ENCODE results near the gene SLC37A3. TPM values are rescaled to one million over a fixed set of nuclear protein-coding genes. Genes with fewer than 3 reads are reported as not detected.
"Not testable (repeated sequence)": the region's sequence is repeated elsewhere in the genome, so short reads cannot be mapped to it uniquely, and the experiment has no call there.

Gene SLC37A3
- total RNA-seq, 1 donor from 2014 or later, result 46.5 TPM

GRCh38 chr7:140347218-140347617 lies 51.1 kb downstream of the SLC37A3 start:
- no peak for DNase-seq (ENCODE audit: low read depth in 2 of 2)

- DNase-seq (ENCODE audit: low read depth in 2 of 2), result no peak
These were observed 52.9 kb downstream of the SLC37A3 start for GRCh38 chr7:140345426-140345825.

- DNase-seq (ENCODE audit: low read depth in 2 of 2), result peak; percentile 14 to 54
These were observed 55.4 kb downstream of the SLC37A3 start for GRCh38 chr7:140342727-140343514.

- DNase-seq (ENCODE audit: low read depth in 2 of 2), result not testable (repeated sequence)
These were observed 59.4 kb downstream of the SLC37A3 start for GRCh38 chr7:140338959-140339358.

GRCh38 chr7:140334341-140335057 lies 63.8 kb downstream of the SLC37A3 start:
- DNase-seq (ENCODE audit: low read depth in 2 of 2), result no peak

- DNase-seq (ENCODE audit: low read depth in 2 of 2), result no peak
These were observed 64.6 kb downstream of the SLC37A3 start for GRCh38 chr7:140333686-140334085.

GRCh38 chr7:140333223-140333622 lies 65.1 kb downstream of the SLC37A3 start:
- peak in 1 of 2 donors; percentile 34 for DNase-seq (ENCODE audit: low read depth in 2 of 2)

- no peak for DNase-seq (ENCODE audit: low read depth in 2 of 2)
These were observed 67.7 kb downstream of the SLC37A3 start for GRCh38 chr7:140330595-140330994.

GRCh38 chr7:140330128-140330527 lies 68.2 kb downstream of the SLC37A3 start:
- DNase-seq (ENCODE audit: low read depth in 2 of 2), result no peak

GRCh38 chr7:140327261-140327661 lies 71.1 kb downstream of the SLC37A3 start:
- no peak for DNase-seq (ENCODE audit: low read depth in 2 of 2)

GRCh38 chr7:140326116-140326928 lies 72.0 kb downstream of the SLC37A3 start:
- DNase-seq (ENCODE audit: low read depth in 2 of 2), result peak; percentile 42 to 72

- DNase-seq (ENCODE audit: low read depth in 2 of 2), result no peak
These were observed 72.7 kb downstream of the SLC37A3 start for GRCh38 chr7:140325600-140325999.

GRCh38 chr7:140324714-140325113 lies 73.6 kb downstream of the SLC37A3 start:
- no peak for DNase-seq (ENCODE audit: low read depth in 2 of 2)

GRCh38 chr7:140322759-140323158 lies 75.6 kb downstream of the SLC37A3 start:
- DNase-seq (ENCODE audit: low read depth in 2 of 2), result no peak

- DNase-seq (ENCODE audit: low read depth in 2 of 2), result not testable (repeated sequence)
These were observed 78.3 kb downstream of the SLC37A3 start for GRCh38 chr7:140320078-140320477.

GRCh38 chr7:140317999-140318398 lies 80.3 kb downstream of the SLC37A3 start:
- no peak for DNase-seq (ENCODE audit: low read depth in 2 of 2)

- DNase-seq (ENCODE audit: low read depth in 2 of 2), result no peak
These were observed 80.7 kb downstream of the SLC37A3 start for GRCh38 chr7:140317597-140317996.

GRCh38 chr7:140316165-140316661 lies 82.1 kb downstream of the SLC37A3 start:
- DNase-seq (ENCODE audit: low read depth in 2 of 2), result peak in 1 of 2 donors; percentile 11

GRCh38 chr7:140315498-140316164 lies 82.7 kb downstream of the SLC37A3 start:
- no peak for DNase-seq (ENCODE audit: low read depth in 2 of 2)

- DNase-seq (ENCODE audit: low read depth in 2 of 2), result no peak
These were observed 83.5 kb downstream of the SLC37A3 start for GRCh38 chr7:140314573-140315480.

Data from dermis microvascular lymphatic vessel endothelial cell (primary cell).